GM23338 (cell line): ENCODE measurements around the gene CRTC1. TPM values are rescaled to one million over a fixed set of nuclear protein-coding genes. Genes with fewer than 3 reads are reported as not detected.
A peak's percentile ranks its signal among the peaks of the same experiment; 100 is the strongest.

ENCODE experiments used
- ATAC-seq: fragments of 200-7000 bp; cut with Tn5 transposase; 3 replicates; pipeline ENCODE4 v1.9.1; 2020
- DNase-seq: peaks from one replicate; pipeline ENCODE4 v3.0.0-alpha.2; 2015; ENCODE audit warnings: low spot score
- H2AFZ ChIP-seq: fragments of 200-600 bp; sonication (generic); 2 replicates; pipeline ENCODE4 v1.8.0; 2016; ENCODE audit warnings: antibody characterized with exemption, mild to moderate bottlenecking, moderate library complexity
- H3F3A ChIP-seq: fragments of 200-600 bp; sonication (generic); replicated peaks from 2 replicates; pipeline ENCODE4 v1.8.0; 2017; ENCODE audit warnings: antibody characterized with exemption, mixed run types, low read depth
- H3K27ac ChIP-seq: fragments of 200-600 bp; sonication (generic); 2 replicates; pipeline ENCODE4 v1.6.1; 2016; ENCODE audit warnings: low read depth
- H3K27me3 ChIP-seq: fragments of 200-600 bp; sonication (generic); 2 replicates; pipeline ENCODE4 v1.8.0; 2016; ENCODE audit warnings: mild to moderate bottlenecking, mixed run types, moderate library complexity; ENCODE audit not compliant: insufficient read depth
- H3K36me3 ChIP-seq: fragments of 200-600 bp; sonication (generic); 2 replicates; pipeline ENCODE4 v1.8.0; 2016; ENCODE audit warnings: mild to moderate bottlenecking; ENCODE audit not compliant: insufficient read depth
- H3K4me1 ChIP-seq: fragments of 200-600 bp; sonication (generic); 2 replicates; pipeline ENCODE4 v1.8.0; 2016; ENCODE audit warnings: mild to moderate bottlenecking, moderate library complexity; ENCODE audit not compliant: insufficient read depth
- H3K4me2 ChIP-seq: fragments of 200-600 bp; sonication (generic); 2 replicates; pipeline ENCODE4 v1.7.1; 2017; ENCODE audit warnings: mixed run types
- H3K4me3 ChIP-seq: fragments of 200-600 bp; sonication (generic); 2 replicates; pipeline ENCODE4 v1.6.1; 2016; ENCODE audit warnings: mixed run types
- H3K79me2 ChIP-seq: fragments of 200-600 bp; sonication (generic); replicated peaks from 2 replicates; pipeline ENCODE4 v1.8.0; 2017; ENCODE audit warnings: mild to moderate bottlenecking; ENCODE audit not compliant: insufficient read depth
- H3K9me2 ChIP-seq: fragments of 200-600 bp; sonication (generic); 2 replicates; pipeline ENCODE4 v1.8.0; 2017; ENCODE audit not compliant: insufficient read depth
- H4K20me1 ChIP-seq: fragments of 200-600 bp; sonication (generic); replicated peaks from 2 replicates; pipeline ENCODE4 v1.8.0; 2017; ENCODE audit warnings: mild to moderate bottlenecking; ENCODE audit not compliant: insufficient read depth
- H3K27ac Mint-ChIP-seq: 2 replicates; pipeline ENCODE4 v1.8.0; 2020; ENCODE audit warnings: inconsistent platforms, mild to moderate bottlenecking, moderate library complexity, mixed read lengths
- H3K27me3 Mint-ChIP-seq: 3 replicates; pipeline ENCODE4 v1.8.0; 2022; ENCODE audit warnings: low read depth, mild to moderate bottlenecking, moderate library complexity, mixed read lengths, inconsistent platforms; ENCODE audit not compliant: insufficient read depth, poor library complexity
- H3K36me3 Mint-ChIP-seq: 3 replicates; pipeline ENCODE4 v1.8.0; 2021; ENCODE audit warnings: low read depth, mild to moderate bottlenecking, inconsistent platforms, moderate library complexity, mixed read lengths
- H3K4me1 Mint-ChIP-seq: 3 replicates; pipeline ENCODE4 v1.8.0; 2020; ENCODE audit warnings: mild to moderate bottlenecking, inconsistent platforms, mixed read lengths
- H3K4me3 Mint-ChIP-seq: 3 replicates; pipeline ENCODE4 v1.8.0; 2021; ENCODE audit warnings: moderate library complexity, mild to moderate bottlenecking, inconsistent platforms, mixed read lengths
- H3K9me3 Mint-ChIP-seq: 3 replicates; pipeline ENCODE4 v1.8.0; 2020; ENCODE audit warnings: moderate library complexity, mild to moderate bottlenecking, inconsistent platforms, mixed read lengths
- CREB1 ChIP-seq: fragments of 250-450 bp; sonication (Bioruptor Pico); IDR thresholded peaks from 2 replicates; pipeline ENCODE4 v1.5.0; 2020; ENCODE audit warnings: low read depth, mild to moderate bottlenecking, moderate library complexity
- ETS1 ChIP-seq: IDR thresholded peaks from 2 replicates; pipeline ENCODE4 v1.6.1; 2016; ENCODE audit warnings: antibody characterized with exemption
- EZH2 ChIP-seq: fragments of 200-600 bp; sonication (generic); IDR thresholded peaks from one replicate; pipeline ENCODE4 v1.8.0; 2017; ENCODE audit warnings: antibody characterized with exemption, mild to moderate bottlenecking, low read depth; ENCODE audit not compliant: unreplicated experiment
- EZH2phosphoT487 ChIP-seq: fragments of 200-600 bp; sonication (generic); IDR thresholded peaks from one replicate; pipeline ENCODE4 v1.8.1; 2018; ENCODE audit warnings: antibody characterized with exemption; ENCODE audit not compliant: unreplicated experiment
- JUNB ChIP-seq: IDR thresholded peaks from one replicate; pipeline ENCODE4 v1.6.1; 2016; ENCODE audit warnings: antibody characterized with exemption; ENCODE audit not compliant: unreplicated experiment
- NANOG ChIP-seq: IDR thresholded peaks from 2 replicates; pipeline ENCODE4 v1.6.1; 2016; ENCODE audit warnings: antibody characterized with exemption, borderline replicate concordance
- POLR2AphosphoS5 ChIP-seq: IDR thresholded peaks from 2 replicates; pipeline ENCODE4 v1.6.1; 2016; ENCODE audit warnings: antibody characterized with exemption, low read depth
- REST ChIP-seq: IDR thresholded peaks from one replicate; pipeline ENCODE4 v1.6.1; 2018; ENCODE audit warnings: antibody characterized with exemption; ENCODE audit not compliant: unreplicated experiment
- STAT1 ChIP-seq: IDR thresholded peaks from one replicate; pipeline ENCODE4 v1.6.1; 2016; ENCODE audit warnings: antibody characterized with exemption; ENCODE audit not compliant: unreplicated experiment
- ZNF114 ChIP-seq: fragments of 250-450 bp; sonication (Bioruptor Pico); IDR thresholded peaks from 2 replicates; pipeline ENCODE4 v1.5.0; 2020; ENCODE audit warnings: mild to moderate bottlenecking, moderate library complexity
- ZNF331 ChIP-seq: fragments of 250-450 bp; sonication (Bioruptor Pico); IDR thresholded peaks from 2 replicates; pipeline ENCODE4 v1.5.0; 2020; ENCODE audit warnings: low read depth, mild to moderate bottlenecking, moderate library complexity
- ZNF462 ChIP-seq: fragments of 250-450 bp; sonication (Bioruptor Pico); IDR thresholded peaks from 2 replicates; pipeline ENCODE4 v1.5.0; 2020; ENCODE audit warnings: mild to moderate bottlenecking, moderate library complexity
- polyA plus RNA-seq: library from polyadenylated mRNA; unstranded; fragments of >200 nt; fragmentation: Nextera tagmentation; extraction: Ambion mirVana; gene quantifications from 2 replicates; pipeline ENCODE4 v1.2.1, GENCODE V29; 2016
- total RNA-seq: library from RNA; depleted of rRNA; stranded (reverse); fragments of >200 nt; shearing (Covaris generic); gene quantifications from 2 replicates; pipeline ENCODE4 v1.2.3, GENCODE V29; 2014
- TF ChIP-seq, protein P1 (sequence below), 2 experiments: fragments of 200-600 bp in 1 of 2; sonication (generic) in 1 of 2; conservative IDR thresholded peaks; 2 replicates each; pipeline versions ENCODE4 v1.5.1 to v1.6.1; 2016 to 2017; ENCODE audit warnings: antibody characterized with exemption in 2 of 2, low read depth in 2 of 2, mild to moderate bottlenecking in 2 of 2, moderate library complexity in 1 of 2

CRTC1 gene
- total and polyA plus RNA-seq, 2 experiments from 2014 or later = 5.4 to 8.4 TPM

GRCh38 chr19:18658366-18658855 is 25.1 kb upstream of the CRTC1 start:
- Histone ChIP-seq H3K27me3 (no peaks in the 10 kb centered on the region), H3K36me3 (no peaks in the 10 kb centered on the region), H3F3A (0 out of 2 replicates have a peak, but pooled peaks cover 6% of the 10 kb centered on the region), H3K4me2 (no peak overlapping the region), H3K9me2 (0 out of 2 replicates have a peak, but pooled peaks cover 6% of the 10 kb centered on the region), H2AFZ (no peak overlapping the region), H3K79me2 (no peaks in the 10 kb centered on the region), H3K4me3 (no peak overlapping the region), H3K27ac (peak overlapping the region; percentile 59; the same call in 1 of the 2 replicates), H4K20me1 (no peaks in the 10 kb centered on the region; the same call in 1 of the 2 replicates), H3K4me1 (no peaks in the 10 kb centered on the region)
- no peak overlapping the region for H3K4me3 Mint-ChIP-seq
- no peaks in the 10 kb centered on the region for H3K9me3 Mint-ChIP-seq
- ATAC-seq = no peak
- DNase-seq = no peak
- H3K36me3 Mint-ChIP-seq = no peaks in the 10 kb centered on the region; the same call in 2 of the 3 replicates
- peaks cover 27% of the 10 kb centered on the region for H3K4me1 Mint-ChIP-seq
- H3K27ac Mint-ChIP-seq = no peak overlapping the region
- TF ChIP-seq STAT1 (no peak), ZNF462 (CRISPR knock-in tag) (no peak), ETS1 (no peak), ZNF331 (no peak), REST (no peak), ZNF114 (CRISPR knock-in tag) (no peak), JUNB (no peak), CREB1 (no peak), EZH2phosphoT487 (no peak), POLR2AphosphoS5 (no peak), EZH2 (no peak), NANOG (no peak)
- TF ChIP-seq, protein P1, sequence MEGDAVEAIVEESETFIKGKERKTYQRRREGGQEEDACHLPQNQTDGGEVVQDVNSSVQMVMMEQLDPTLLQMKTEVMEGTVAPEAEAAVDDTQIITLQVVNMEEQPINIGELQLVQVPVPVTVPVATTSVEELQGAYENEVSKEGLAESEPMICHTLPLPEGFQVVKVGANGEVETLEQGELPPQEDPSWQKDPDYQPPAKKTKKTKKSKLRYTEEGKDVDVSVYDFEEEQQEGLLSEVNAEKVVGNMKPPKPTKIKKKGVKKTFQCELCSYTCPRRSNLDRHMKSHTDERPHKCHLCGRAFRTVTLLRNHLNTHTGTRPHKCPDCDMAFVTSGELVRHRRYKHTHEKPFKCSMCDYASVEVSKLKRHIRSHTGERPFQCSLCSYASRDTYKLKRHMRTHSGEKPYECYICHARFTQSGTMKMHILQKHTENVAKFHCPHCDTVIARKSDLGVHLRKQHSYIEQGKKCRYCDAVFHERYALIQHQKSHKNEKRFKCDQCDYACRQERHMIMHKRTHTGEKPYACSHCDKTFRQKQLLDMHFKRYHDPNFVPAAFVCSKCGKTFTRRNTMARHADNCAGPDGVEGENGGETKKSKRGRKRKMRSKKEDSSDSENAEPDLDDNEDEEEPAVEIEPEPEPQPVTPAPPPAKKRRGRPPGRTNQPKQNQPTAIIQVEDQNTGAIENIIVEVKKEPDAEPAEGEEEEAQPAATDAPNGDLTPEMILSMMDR (conservative IDR thresholded peaks at IDR 0.05; ENCODE audit: low read depth in 2 of 2) = no peak
- H3K27me3 Mint-ChIP-seq = peaks cover 16% of the 10 kb centered on the region
